HG03558 (cell line): Measurements from ENCODE around the gene NUDT2.
A peak's percentile ranks its signal among the peaks of the same experiment; 100 is the strongest.
"Not testable (repeated sequence)": the region's sequence is repeated elsewhere in the genome, so short reads cannot be mapped to it uniquely, and the experiment has no call there.

Source experiments
- ATAC-seq: cut with Tn5 transposase; IDR thresholded peaks from one replicate; pipeline ENCODE4 v1.9.1; 2021; ENCODE audit warnings: moderate number of reproducible peaks; ENCODE audit not compliant: unreplicated experiment; ENCODE audit errors: extremely low read depth

NUDT2 gene

GRCh38 chr9:34368796-34369195 lies 39.4 kb downstream of the NUDT2 start:
- ATAC-seq, result not testable (repeated sequence)

GRCh38 chr9:34369636-34370035 lies 40.3 kb downstream of the NUDT2 start:
- no peak for ATAC-seq

GRCh38 chr9:34370335-34370969 lies 41.1 kb downstream of the NUDT2 start:
- ATAC-seq, result no peak

GRCh38 chr9:34370970-34371880 lies 41.9 kb downstream of the NUDT2 start:
- ATAC-seq, result no peak

DNA sequence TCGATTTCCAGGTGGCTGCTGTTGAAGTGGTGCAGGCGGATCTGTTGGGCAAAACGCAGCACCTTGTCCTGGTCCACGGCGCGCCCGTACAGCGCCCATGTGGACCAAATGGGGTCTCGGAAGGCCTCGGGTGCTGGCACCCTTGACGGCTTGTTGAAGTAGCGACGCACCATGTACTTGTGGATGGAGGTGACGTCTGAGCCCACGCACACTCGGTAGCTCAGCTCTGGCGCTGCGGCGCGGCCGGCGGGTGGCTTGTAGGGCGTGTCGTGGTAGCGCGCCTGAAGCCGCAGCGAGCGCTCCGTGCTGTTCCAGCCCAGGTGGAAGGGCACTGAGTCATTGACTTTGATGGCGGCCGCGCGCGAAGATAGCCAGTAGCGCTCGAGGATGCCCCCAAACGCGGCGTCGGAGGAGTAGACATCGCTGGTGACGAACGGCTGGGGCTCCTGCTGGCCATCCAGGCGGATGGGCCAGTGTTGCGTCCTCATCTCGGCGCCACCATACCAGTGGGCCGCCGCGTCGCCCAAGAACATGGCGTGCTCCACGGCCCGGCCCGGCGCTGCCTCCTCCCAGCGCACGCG lies 42.6 kb downstream of the NUDT2 start:
- no peak for ATAC-seq

DNA sequence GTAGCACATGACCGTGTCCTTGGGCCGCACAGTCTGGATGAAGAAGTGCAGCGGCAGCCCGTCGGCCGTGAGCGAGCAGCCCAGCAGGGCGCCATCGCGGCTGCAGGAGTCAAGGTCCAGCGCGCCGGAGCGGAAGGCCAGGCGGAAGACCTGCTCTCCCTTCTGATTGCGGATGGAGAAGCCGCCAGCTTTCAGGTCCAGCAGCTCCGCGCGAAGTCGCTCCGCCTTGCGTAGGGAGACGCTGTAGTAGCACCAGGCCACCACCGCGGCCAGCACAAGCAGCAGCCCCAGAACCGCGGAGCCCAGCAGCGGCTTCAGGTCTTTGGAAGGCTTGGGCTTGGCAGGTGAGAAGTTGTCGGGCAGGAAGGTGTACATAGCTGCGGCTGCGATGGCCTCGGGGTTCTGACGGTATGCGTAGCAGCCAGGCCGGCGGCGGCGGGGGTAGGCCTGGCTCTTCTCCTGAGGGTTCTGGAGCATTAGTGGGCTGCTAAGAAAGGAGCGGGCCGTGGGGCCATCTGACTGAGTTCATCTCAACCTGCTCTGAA lies 43.2 kb downstream of the NUDT2 start:
- no peak for ATAC-seq

GRCh38 chr9:34373749-34374148 lies 44.4 kb downstream of the NUDT2 start:
- ATAC-seq, result no peak

GRCh38 chr9:34374339-34374738 lies 45.0 kb downstream of the NUDT2 start:
- no peak for ATAC-seq

DNA sequence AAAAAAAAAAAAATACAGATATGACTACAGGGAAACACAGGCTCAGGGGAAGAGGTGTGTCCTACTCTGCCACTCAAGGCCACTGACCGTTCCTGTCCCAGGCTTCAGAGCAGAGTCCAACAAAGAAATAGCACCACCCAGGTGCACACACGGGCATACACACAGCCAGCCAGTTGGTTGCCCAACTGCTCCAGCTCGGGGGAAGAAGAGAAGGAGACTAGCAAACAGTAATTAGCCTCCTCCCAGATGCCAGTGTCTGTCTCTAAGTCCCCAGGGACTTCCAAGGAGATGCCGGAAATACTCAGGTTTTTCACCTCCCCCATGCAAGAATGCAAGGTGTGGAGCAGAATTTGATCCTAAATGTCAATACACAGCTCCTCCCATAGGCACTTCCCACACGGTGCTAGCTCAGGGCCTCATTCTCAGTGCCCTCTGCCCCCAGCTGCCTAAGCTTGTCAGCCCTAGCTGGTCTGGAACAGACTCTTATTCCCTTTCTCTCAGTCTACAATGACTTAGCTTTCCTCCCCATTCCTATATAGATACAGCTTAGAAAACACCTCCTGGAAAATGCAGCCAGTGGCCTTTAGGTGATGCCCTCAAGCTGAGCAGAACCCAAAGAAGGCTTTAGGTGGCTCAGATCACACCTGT lies 45.7 kb downstream of the NUDT2 start:
- no peak for ATAC-seq

GRCh38 chr9:34375901-34376595 lies 46.7 kb downstream of the NUDT2 start:
- no peak for ATAC-seq

DNA sequence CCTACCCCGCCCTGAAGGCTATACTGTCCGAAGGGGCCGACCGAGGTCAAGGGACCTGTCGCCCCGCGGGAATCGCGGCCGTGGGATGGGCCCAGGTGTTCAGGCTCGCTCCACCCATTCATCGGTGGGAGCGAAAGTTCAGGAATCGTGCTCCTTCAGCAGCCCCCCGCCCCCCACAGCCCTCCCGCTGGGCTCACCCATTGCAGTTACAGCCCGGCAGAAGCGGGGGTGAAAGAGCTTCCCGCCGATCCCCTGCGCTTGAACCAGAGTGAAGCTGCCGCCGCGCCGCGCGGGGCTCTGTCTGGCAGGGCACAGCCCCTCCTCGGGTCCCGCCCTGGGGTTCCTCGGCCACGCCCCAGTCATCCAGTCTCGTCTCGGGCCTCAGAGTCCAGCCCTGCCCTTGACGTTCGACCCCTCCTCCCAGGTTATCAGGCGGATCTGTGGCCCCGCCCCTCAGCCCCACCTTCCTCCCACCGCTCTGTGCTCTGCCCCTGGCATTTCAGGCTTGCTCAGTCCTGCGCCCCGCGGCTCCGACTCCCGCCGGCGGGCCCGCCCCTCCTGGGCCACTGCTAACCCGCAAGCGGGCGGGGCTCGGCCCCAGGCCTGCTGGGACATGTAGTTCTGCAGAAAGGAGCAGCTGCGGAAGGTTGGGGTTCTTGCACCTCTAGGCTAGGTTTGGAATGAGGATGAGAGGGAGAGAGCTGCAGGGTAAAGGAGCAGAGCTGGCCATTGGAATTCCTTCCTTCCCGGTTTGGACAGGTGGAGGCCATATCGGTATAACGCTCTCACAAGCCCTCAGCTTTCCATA lies 47.4 kb downstream of the NUDT2 start, which contains the start of gene MYORG:
Gene MYORG, minus strand, starts transcription at position 303 of the 808 bp plus-strand sequence. CDS start 3,955 bp downstream, outside the sequence.
- peak; percentile 52 for ATAC-seq

- no peak for ATAC-seq
Observed at GRCh38 chr9:34377404-34377746, 48.0 kb downstream of the NUDT2 start.

- no peak for ATAC-seq
Observed at GRCh38 chr9:34378376-34379060, 49.1 kb downstream of the NUDT2 start.

GRCh38 chr9:34379334-34380033 lies 50.1 kb downstream of the NUDT2 start:
- ATAC-seq, result no peak

GRCh38 chr9:34380034-34380510 lies 50.7 kb downstream of the NUDT2 start:
- no peak for ATAC-seq

GRCh38 chr9:34380511-34381315 lies 51.3 kb downstream of the NUDT2 start:
- no peak for ATAC-seq

- ATAC-seq, result no peak
Observed at GRCh38 chr9:34381323-34381722, 52.0 kb downstream of the NUDT2 start.
